HG03521 (cell line): Measurements from ENCODE around the gene CLDN12.
"Not testable (repeated sequence)": the region's sequence is repeated elsewhere in the genome, so short reads cannot be mapped to it uniquely, and the experiment has no call there.

Experiments
- ATAC-seq: cut with Tn5 transposase; IDR thresholded peaks from one replicate; pipeline ENCODE4 v1.9.1; 2021; ENCODE audit warnings: mild to moderate bottlenecking, moderate library complexity; ENCODE audit not compliant: unreplicated experiment

Gene CLDN12

DNA sequence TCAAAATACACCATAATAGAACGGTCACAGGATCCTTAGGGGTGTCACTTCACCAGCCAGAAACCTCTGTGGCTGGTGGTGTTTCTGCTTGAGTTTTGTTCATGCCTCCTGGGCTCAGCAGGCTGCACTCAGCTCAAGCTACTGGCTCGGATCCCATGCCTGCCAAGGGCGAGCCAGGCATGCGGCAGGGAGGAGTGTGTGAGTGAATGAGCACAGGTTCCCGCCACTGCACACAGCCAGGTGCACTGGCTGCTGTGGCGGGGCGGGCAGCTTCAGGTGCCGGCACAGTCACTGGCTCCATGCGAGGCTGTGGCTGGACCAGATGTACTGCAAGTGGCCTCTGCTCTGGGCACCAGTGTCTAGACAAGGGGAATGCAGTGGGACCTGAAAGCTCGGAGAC lies 29.5 kb downstream of the CLDN12 start:
- ATAC-seq = no peak

GRCh38 chr7:90433221-90433620 lies 30.0 kb downstream of the CLDN12 start:
- no peak for ATAC-seq

GRCh38 chr7:90445633-90446032 lies 42.4 kb downstream of the CLDN12 start:
- no peak for ATAC-seq

DNA sequence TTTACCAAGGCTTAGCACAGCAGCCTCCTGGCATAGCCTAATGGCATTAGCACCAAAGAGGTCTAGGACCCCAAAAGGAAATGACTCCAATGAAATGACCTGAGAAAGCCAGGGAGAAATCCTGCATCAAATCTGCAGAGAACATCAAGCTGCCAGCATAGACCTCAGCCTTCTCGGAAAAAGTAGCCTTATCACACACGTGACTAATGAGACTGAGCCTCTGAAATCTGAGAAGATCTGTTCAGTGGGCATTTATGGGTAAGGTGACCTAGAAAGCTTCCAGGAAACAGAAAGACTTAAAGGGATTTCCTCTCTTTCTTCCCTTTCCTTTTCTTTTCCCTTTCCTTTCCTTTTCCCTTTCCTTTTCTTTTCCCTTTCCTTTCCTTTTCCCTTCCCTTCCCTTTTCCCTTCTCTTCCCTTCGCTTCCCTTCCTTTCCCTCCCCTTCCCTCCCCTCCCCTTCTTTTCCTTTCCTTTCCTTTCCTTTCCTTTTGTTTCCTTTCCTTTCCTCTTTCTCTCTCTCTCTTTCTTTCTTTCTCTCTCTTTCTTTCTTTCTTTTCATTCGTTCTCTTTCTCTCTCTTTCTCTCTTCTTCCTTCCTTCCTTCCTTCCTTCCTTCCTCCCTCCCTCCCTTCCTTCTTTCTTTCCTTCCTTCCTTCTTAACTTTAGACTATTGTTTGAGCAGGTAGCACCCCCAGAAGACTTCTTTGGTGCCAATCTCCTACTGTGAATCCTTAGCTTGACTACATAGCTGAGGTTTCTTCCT lies 43.1 kb downstream of the CLDN12 start:
- ATAC-seq = no peak

GRCh38 chr7:90453259-90453891 lies 50.1 kb downstream of the CLDN12 start:
- no peak for ATAC-seq

- ATAC-seq = no peak
Measured at GRCh38 chr7:90453931-90454330, 50.7 kb downstream of the CLDN12 start.

- no peak for ATAC-seq
Measured at GRCh38 chr7:90455163-90456030, 52.1 kb downstream of the CLDN12 start.

DNA sequence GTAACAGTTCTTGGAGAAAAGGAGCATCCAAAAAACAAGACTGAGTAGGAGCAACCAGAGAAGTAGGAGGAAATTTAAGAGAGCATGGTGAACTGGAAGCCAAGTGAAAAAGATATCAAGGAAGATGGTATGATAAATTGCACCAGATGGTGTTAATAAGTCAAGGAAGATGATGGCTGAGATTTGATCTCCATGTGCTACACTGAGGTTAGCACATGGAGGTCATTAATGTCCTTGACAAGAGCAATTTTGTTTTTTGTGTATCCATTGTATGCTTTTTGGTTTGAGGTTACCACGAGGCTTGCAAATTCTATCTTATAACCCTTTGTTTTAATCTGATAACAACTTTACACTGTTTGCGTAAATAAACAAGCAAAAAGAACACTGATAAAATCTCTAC lies 54.8 kb downstream of the CLDN12 start:
- ATAC-seq = no peak

DNA sequence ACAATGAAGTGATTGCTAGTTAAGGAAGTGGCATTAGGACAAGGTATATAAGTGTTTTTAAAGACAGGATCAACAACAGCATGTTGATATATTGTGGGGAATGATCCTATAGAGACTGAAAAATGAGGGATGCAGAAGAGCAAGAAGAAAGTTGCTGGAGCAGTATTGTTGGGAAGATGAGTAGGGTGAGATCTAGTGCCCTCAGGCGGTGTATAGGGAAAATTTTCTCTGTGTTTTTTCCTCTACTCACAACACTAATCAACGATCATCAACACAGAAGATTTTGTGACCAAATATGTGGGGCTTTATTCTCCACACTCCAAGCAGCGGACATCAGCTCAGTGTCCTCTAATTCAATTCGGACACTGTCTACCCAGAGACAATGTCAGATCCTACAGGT lies 56.6 kb downstream of the CLDN12 start:
- ATAC-seq = no peak

GRCh38 chr7:90461219-90461618 lies 58.0 kb downstream of the CLDN12 start:
- ATAC-seq = no peak

GRCh38 chr7:90463151-90463628 lies 59.9 kb downstream of the CLDN12 start:
- not testable (repeated sequence) for ATAC-seq
